H1 (cell line): ENCODE results near the gene MCF2L. TPM values are rescaled to one million over a fixed set of nuclear protein-coding genes. Genes with fewer than 3 reads are reported as not detected.

ENCODE experiments used
- CTCF ChIA-PET: fragments of 300-600 bp; sonication (Branson Sonifier 250); formaldehyde crosslinking; loops from one replicate; lab custom pipeline; 2021; ENCODE audit not compliant: partially characterized antibody; lab: Charles Lee
- POLR2A ChIA-PET: fragments of 300-600 bp; sonication (Branson Sonifier 250); formaldehyde crosslinking; loops from one replicate; lab custom pipeline; 2021; ENCODE audit warnings: inconsistent platforms; ENCODE audit not compliant: partially characterized antibody; lab: Charles Lee
- DNase-seq, 2 experiments: peaks; one replicate each; pipeline versions ENCODE4 v3.0.0 to v3.0.0-alpha.2; 2010 to 2022; ENCODE audit warnings: low spot score in 2 of 2, low read depth in 1 of 2, mixed read lengths in 1 of 2
- FAIRE-seq: peaks from 2 replicates; lab custom pipeline; 2011; peaks lifted over from hg19 to GRCh38; lab: Jason Lieb, UNC
- H2AFZ ChIP-seq: 2 replicates; pipeline ENCODE4 v1.8.1; 2012; ENCODE audit warnings: low read length, inconsistent platforms
- H2AK5ac ChIP-seq: 2 replicates; pipeline ENCODE4 v1.6.1; 2013; ENCODE audit warnings: low read depth, low read length
- H2BK120ac ChIP-seq: replicated peaks from 2 replicates; pipeline ENCODE3; 2013; ENCODE audit warnings: low read depth, low read length, inconsistent platforms
- H2BK12ac ChIP-seq: 2 replicates; pipeline ENCODE4 v1.6.1; 2013; ENCODE audit warnings: low read depth, low read length
- H2BK15ac ChIP-seq: 2 replicates; pipeline ENCODE4 v1.6.1; 2013; ENCODE audit warnings: low read length
- H2BK20ac ChIP-seq: 2 replicates; pipeline ENCODE4 v1.6.1; 2013; ENCODE audit warnings: low read length
- H2BK5ac ChIP-seq: 2 replicates; pipeline ENCODE4 v1.6.1; 2013; ENCODE audit warnings: low read depth, low read length
- H3K14ac ChIP-seq: 2 replicates; pipeline ENCODE4 v1.6.1; 2013; ENCODE audit warnings: inconsistent platforms; ENCODE audit not compliant: insufficient read length
- H3K18ac ChIP-seq: 2 replicates; pipeline ENCODE4 v1.6.1; 2013; ENCODE audit warnings: low read length; ENCODE audit errors: extremely low read depth
- H3K23ac ChIP-seq: 2 replicates; pipeline ENCODE4 v1.6.1; 2013; ENCODE audit warnings: inconsistent platforms; ENCODE audit not compliant: insufficient read length
- H3K23me2 ChIP-seq: 2 replicates; pipeline ENCODE4 v1.6.1; 2013; ENCODE audit warnings: low read depth, low read length
- H3K27ac ChIP-seq: 2 replicates; pipeline ENCODE4 v1.6.1; 2011; ENCODE audit warnings: low read depth, low read length, inconsistent platforms
- H3K27me3 ChIP-seq, 4 experiments: replicated peaks in 1 of 4; 1 replicate in 1 of 4; 2 replicates in 3 of 4; pipeline versions ENCODE4 v1.6.1 to v1.8.1; 2011 to 2013; ENCODE audit warnings: low read length in 3 of 4, mild to moderate bottlenecking in 3 of 4, inconsistent platforms in 2 of 4, mixed read lengths in 2 of 4, moderate library complexity in 1 of 4; ENCODE audit not compliant: control insufficient read depth in 3 of 4, insufficient read depth in 3 of 4; ENCODE audit errors: extremely low read depth in 1 of 4
- H3K36me3 ChIP-seq, 4 experiments: 2 replicates each; pipeline versions ENCODE4 v1.6.1 to v1.8.1; 2011 to 2013; ENCODE audit warnings: mild to moderate bottlenecking in 4 of 4, low read length in 3 of 4, moderate library complexity in 2 of 4, control low read depth in 1 of 4, inconsistent platforms in 1 of 4; ENCODE audit not compliant: insufficient read depth in 4 of 4, control insufficient read depth in 2 of 4
- H3K4ac ChIP-seq: replicated peaks from 2 replicates; pipeline ENCODE3; 2013; ENCODE audit warnings: low read length, low read depth, mixed read lengths, inconsistent platforms; ENCODE audit not compliant: insufficient read length
- H3K4me1 ChIP-seq, 4 experiments: replicated peaks in 1 of 4; 1 replicate in 1 of 4; 2 replicates in 3 of 4; pipeline versions ENCODE4 v1.6.1 to v1.8.1; 2011 to 2013; ENCODE audit warnings: low read length in 3 of 4, inconsistent platforms in 2 of 4, mixed read lengths in 1 of 4; ENCODE audit not compliant: insufficient read depth in 4 of 4, control insufficient read depth in 3 of 4
- H3K4me2 ChIP-seq, 2 experiments: 2 replicates each; pipeline versions ENCODE4 v1.6.1 to v1.8.1; 2011 to 2013; ENCODE audit warnings: low read depth in 2 of 2, low read length in 2 of 2, control low read depth in 1 of 2, inconsistent platforms in 1 of 2, mild to moderate bottlenecking in 1 of 2; ENCODE audit not compliant: insufficient read depth in 1 of 2
- H3K4me3 ChIP-seq, 4 experiments: fragments of 200-600, 300-600 bp in 1 of 4; sonication (generic), shearing (Covaris generic), sonication (Bioruptor Twin) in 1 of 4; 2 replicates each; pipeline versions ENCODE4 v1.5.1 to v1.8.1; 2011 to 2016; ENCODE audit warnings: low read length in 4 of 4, low read depth in 3 of 4, control low read depth in 2 of 4, inconsistent platforms in 2 of 4, mild to moderate bottlenecking in 2 of 4, mixed read lengths in 1 of 4, moderate library complexity in 1 of 4; ENCODE audit not compliant: insufficient read depth in 2 of 4; ENCODE audit errors: extremely low read depth in 1 of 4
- H3K56ac ChIP-seq: replicated peaks from 2 replicates; pipeline ENCODE3; 2013; ENCODE audit warnings: low read depth, mild to moderate bottlenecking, mixed read lengths, low read length, inconsistent platforms; ENCODE audit not compliant: insufficient read length
- H3K79me1 ChIP-seq: 2 replicates; pipeline ENCODE4 v1.6.1; 2013; ENCODE audit warnings: low read depth, low read length, control low read depth
- H3K79me2 ChIP-seq, 2 experiments: 2 replicates each; pipeline versions ENCODE4 v1.6.1 to v1.8.1; 2012 to 2013; ENCODE audit warnings: low read length in 2 of 2, mild to moderate bottlenecking in 2 of 2, inconsistent platforms in 1 of 2; ENCODE audit not compliant: insufficient read depth in 2 of 2, control insufficient read depth in 1 of 2
- H3K9ac ChIP-seq, 4 experiments: replicated peaks in 1 of 4; 1 replicate in 1 of 4; 2 replicates in 3 of 4; pipeline versions ENCODE4 v1.6.1 to v1.8.1; 2011 to 2013; ENCODE audit warnings: low read depth in 3 of 4, low read length in 3 of 4, control low read depth in 2 of 4, mild to moderate bottlenecking in 2 of 4, moderate library complexity in 2 of 4, inconsistent platforms in 1 of 4; ENCODE audit errors: extremely low read depth in 1 of 4
- H3K9me3 ChIP-seq, 2 experiments: 2 replicates each; pipeline versions ENCODE4 v1.6.1 to v1.8.1; 2012 to 2013; ENCODE audit warnings: mild to moderate bottlenecking in 2 of 2, moderate library complexity in 2 of 2, control low read depth in 1 of 2, inconsistent platforms in 1 of 2, low read depth in 1 of 2, low read length in 1 of 2, mixed read lengths in 1 of 2; ENCODE audit not compliant: insufficient read depth in 2 of 2
- H4K20me1 ChIP-seq, 2 experiments: replicated peaks in 1 of 2; 2 replicates each; pipeline versions ENCODE3 to v1.8.1; 2011 to 2013; ENCODE audit warnings: inconsistent platforms in 2 of 2, low read length in 2 of 2, mild to moderate bottlenecking in 1 of 2; ENCODE audit not compliant: insufficient read depth in 2 of 2, control insufficient read depth in 1 of 2
- H4K5ac ChIP-seq: 2 replicates; pipeline ENCODE4 v1.6.1; 2013; ENCODE audit warnings: low read length, low read depth, mixed read lengths, inconsistent platforms; ENCODE audit not compliant: insufficient read length
- H4K8ac ChIP-seq: 2 replicates; pipeline ENCODE4 v1.8.0; 2013; ENCODE audit warnings: mild to moderate bottlenecking, moderate library complexity, low read length, inconsistent platforms; ENCODE audit not compliant: insufficient read depth; ENCODE audit errors: extremely low read depth
- H4K91ac ChIP-seq: replicated peaks from 2 replicates; pipeline ENCODE3; 2013; ENCODE audit warnings: low read length, mixed read lengths, inconsistent platforms; ENCODE audit not compliant: insufficient read length
- KDM5A ChIP-seq: fragments of 200-600 bp; IDR thresholded peaks from 2 replicates; pipeline ENCODE4 v1.7.1; 2012; ENCODE audit warnings: mild to moderate bottlenecking, low read length, inconsistent platforms, mixed read lengths
- SIN3A ChIP-seq, 2 experiments: IDR thresholded peaks in 1 of 2; conservative IDR thresholded peaks in 1 of 2; 2 replicates each; pipeline ENCODE4 v1.6.1; 2011 to 2012; ENCODE audit warnings: low read length in 2 of 2, improper control_type of control experiment in 1 of 2, low read depth in 1 of 2, mild to moderate bottlenecking in 1 of 2
- WGBS, 2 experiments: shearing (Covaris generic) in 1 of 2; methylation state at CpG; one replicate each; pipeline versions ENCODE4 v1.1.6 to v1.1.7; 2013 to 2015; ENCODE audit warnings: low lambda C conversion rate in 2 of 2, mixed read lengths in 2 of 2, inconsistent platforms in 1 of 2, low coverage in 1 of 2, missing lambda C conversion rate in 1 of 2; ENCODE audit not compliant: insufficient replicate concordance in 2 of 2, insufficient coverage in 1 of 2, insufficient read length in 1 of 2; ENCODE audit errors: extremely low coverage in 1 of 2, missing lambda C conversion rate in 1 of 2; 5-methylcytosine and 5-hydroxymethylcytosine counted together
- polyA plus RNA-seq, 7 experiments: library from polyadenylated mRNA; depleted of rRNA in 3 of 7; stranded (reverse) in 5 of 7; unstranded in 2 of 7; fragments of >200 nt in 5 of 7; fragments of 200-250 nt in 2 of 7; gene quantifications; 1 replicate in 5 of 7; 2 replicates in 1 of 7; 4 replicates in 1 of 7; pipeline versions ENCODE4 v1.2.1 to v1.2.3, GENCODE V29; 2011 to 2013; ENCODE audit warnings: missing spikeins in 2 of 7, mixed read lengths in 2 of 7
- total RNA-seq: library from RNA; stranded (reverse); fragmentation: NEBNext Ultra II Directional; extraction: Animal tissue kit (Norgen Biotek cat#: 25700); gene quantifications from 2 replicates; pipeline ENCODE4 v1.2.1, GENCODE V29; 2021

Gene MCF2L
- total and polyA plus RNA-seq, 2 of the 8 experiments (the other 6 are each of a cell fraction or from before 2014, with no cell fraction given): 10.1 to 24.4 TPM

DNA sequence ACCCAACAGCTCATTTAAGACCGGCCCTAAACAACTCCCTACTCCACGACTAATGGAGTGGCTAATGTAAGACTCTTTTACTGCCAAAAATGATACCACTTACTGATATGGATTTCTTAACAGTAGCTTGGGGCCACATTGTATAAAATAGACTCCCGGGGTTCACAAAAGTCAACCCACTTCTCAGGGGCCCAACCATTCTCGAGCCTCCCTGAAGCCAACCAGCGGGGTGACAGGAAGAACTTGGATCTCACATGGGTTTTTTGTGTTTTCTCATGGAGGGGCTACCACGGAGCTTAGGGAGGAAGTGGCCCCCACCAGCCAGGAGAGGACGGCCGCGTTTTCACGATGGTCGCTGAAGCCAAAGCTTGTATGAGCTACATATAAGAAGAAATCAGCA is 8.1 kb downstream of the MCF2L start:
- H3K23ac ChIP-seq: no peak overlapping the region
- H4K5ac ChIP-seq: no peak overlapping the region
- FAIRE-seq: no peak
- H3K4me2 ChIP-seq: no peak overlapping the region
- no peak overlapping the region for H2AK5ac ChIP-seq
- peaks cover 4% of the 10 kb centered on the region; the same call in 1 of the 2 replicates for H3K79me1 ChIP-seq
- H3K4me1 ChIP-seq: peaks cover 0 to 9% (median under 1%) of the 10 kb centered on the region in 4 experiments; a peak in 3 of 7 replicates
- no peak overlapping the region for H4K8ac ChIP-seq
- no peak overlapping the region for H2BK15ac ChIP-seq
- H3K9ac ChIP-seq: no peak overlapping the region
- POLR2A ChIA-PET: interaction anchor here (1.1 kb wide), 1 partner anchor 9 kb away, joined by 3 read pairs; no protein-coding TSS in a partner anchor
- no peak overlapping the region for H3K18ac ChIP-seq
- H3K79me2 ChIP-seq: no peaks in the 10 kb centered on the region
- no peak overlapping the region for H2BK20ac ChIP-seq
- no peak overlapping the region for H2AFZ ChIP-seq
- H3K27ac ChIP-seq: no peak overlapping the region
- no peak overlapping the region for H2BK5ac ChIP-seq
- no peak overlapping the region for H4K91ac ChIP-seq
- peaks cover 0 to 9% of the 10 kb centered on the region in 2 experiments for H4K20me1 ChIP-seq
- no peak overlapping the region for H3K4ac ChIP-seq
- 85% methylated on average over 11 of the region's 11 CpGs; no CpG with 5 or more reads in 1 of the 2 experiments for WGBS, 2 experiments
- H3K23me2 ChIP-seq: peaks cover 7% of the 10 kb centered on the region; the same call in 1 of the 2 replicates
- DNase-seq: no peak
- no peak overlapping the region for H2BK120ac ChIP-seq
- CTCF ChIA-PET: interaction anchor here (0.7 to 6.3 kb wide), 4 partner anchors 12 to 91 kb away, joined by 3 to 34 read pairs (median 4); no protein-coding TSS in a partner anchor
- no peak overlapping the region for H3K56ac ChIP-seq
- no peak overlapping the region for H2BK12ac ChIP-seq
- H3K9me3 ChIP-seq: no peaks in the 10 kb centered on the region
- no peak overlapping the region for H3K4me3 ChIP-seq
- no peaks in the 10 kb centered on the region for H3K27me3 ChIP-seq
- no peak overlapping the region for H3K14ac ChIP-seq
- H3K36me3 ChIP-seq: no peaks in the 10 kb centered on the region
- TF ChIP-seq KDM5A (no peak), SIN3A (conservative IDR thresholded peaks at IDR 0.05 in 1 of 2, IDR thresholded peaks at IDR 0.05 in 1 of 2; ENCODE audit: low read depth in 1 of 2, low read length in 2 of 2) (no peak)
